GM19372 (cell line): ENCODE results near the gene PPP1R15A.
"Not testable (repeated sequence)": the region's sequence is repeated elsewhere in the genome, so short reads cannot be mapped to it uniquely, and the experiment has no call there.

Source experiments
- ATAC-seq: cut with Tn5 transposase; IDR thresholded peaks from one replicate; pipeline ENCODE4 v1.9.1; 2021; ENCODE audit warnings: mild to moderate bottlenecking, low read depth, moderate library complexity; ENCODE audit not compliant: unreplicated experiment

Gene PPP1R15A

DNA sequence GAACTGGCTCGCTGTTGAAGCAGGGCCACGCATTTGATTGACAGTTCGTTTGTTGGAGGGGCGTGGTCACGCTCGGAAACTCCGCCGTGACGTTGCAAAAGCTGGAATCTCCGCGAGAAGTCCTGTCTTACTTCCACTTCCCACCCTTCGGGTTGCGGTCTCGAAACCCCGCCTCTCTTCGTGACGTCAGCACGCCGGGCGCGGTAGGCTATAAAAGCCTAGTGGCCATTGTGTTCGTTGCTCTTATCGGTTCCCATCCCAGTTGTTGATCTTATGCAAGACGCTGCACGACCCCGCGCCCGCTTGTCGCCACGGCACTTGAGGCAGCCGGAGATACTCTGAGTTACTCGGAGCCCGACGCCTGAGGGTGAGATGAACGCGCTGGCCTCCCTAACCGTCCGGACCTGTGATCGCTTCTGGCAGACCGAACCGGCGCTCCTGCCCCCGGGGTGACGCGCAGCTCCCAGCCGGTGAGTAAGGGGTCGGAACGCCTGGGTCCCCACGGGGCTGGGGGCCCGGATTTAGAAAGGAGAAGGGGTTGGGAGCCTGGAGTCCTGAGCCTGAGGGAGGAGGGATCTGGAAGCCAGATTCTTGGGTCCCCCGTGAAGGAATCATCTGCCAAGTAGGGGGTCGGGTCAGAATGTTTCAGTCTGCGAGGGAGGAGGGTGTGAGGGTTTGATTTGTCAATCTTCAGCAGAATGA, at the start of gene PPP1R15A:
TSS of gene PPP1R15A (plus strand) at position 240 of the 702 bp plus-strand sequence. CDS start 813 bp downstream, outside the sequence.
- peak; percentile 46 for ATAC-seq

DNA sequence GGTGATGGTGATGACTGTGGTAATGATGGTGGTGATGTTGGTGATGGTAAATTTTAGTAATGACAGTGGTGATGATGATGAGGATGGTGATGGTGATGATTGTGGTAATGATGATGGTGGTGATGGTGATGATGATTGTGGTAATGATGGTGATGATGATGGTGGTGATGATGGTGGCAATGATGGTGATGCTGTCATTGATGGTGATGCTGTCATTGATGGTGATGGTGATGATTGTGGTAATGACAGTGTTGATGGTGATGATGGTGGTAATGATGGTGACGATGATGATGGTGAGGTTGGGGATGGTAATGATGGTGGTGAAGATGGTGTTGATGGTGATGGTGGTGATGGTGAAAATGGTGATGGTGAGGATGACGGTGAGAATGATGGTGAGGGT, 49.7 kb upstream of the PPP1R15A start:
- ATAC-seq: no peak

DNA sequence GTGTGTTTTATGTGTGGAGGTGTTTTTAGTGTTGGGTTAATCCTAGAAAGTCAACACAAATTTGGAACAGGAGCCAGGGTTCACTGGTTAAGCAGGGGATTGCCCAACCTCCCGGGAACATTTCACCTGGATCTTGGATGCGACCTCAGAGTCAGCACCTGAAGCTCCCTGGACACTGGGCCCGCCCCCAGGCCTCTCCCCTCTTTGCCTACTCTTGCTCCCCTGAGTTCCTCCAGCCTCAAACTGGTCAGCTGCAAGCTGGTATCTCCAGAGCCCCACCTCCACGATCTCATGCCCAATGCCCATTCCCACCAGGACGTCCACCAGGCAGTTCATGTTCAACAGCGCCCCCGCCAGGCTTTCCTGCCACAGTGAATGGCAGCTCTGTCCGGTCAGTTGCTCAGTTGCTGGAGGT, 45.6 kb upstream of the PPP1R15A start:
- no peak for ATAC-seq

DNA sequence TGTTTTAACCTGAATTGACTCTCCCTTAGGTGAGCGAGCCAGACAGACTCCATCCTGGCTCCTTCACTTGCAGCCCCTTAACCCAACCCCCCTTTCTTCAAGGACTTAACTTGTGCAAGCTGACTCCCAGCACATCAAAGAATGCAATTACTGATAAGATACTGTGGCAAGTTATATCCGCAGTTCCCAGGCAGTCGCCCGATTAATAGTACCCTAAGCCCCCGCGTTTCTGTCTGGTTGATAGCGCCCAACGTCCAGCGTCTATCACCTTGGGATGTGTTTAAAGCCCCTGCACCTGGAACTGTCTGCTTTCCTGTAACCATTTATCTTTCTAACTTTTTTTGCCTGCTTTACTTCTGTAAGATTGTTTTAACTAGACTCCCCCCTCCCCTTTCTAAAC, 42.1 kb upstream of the PPP1R15A start:
- ATAC-seq: no peak

DNA sequence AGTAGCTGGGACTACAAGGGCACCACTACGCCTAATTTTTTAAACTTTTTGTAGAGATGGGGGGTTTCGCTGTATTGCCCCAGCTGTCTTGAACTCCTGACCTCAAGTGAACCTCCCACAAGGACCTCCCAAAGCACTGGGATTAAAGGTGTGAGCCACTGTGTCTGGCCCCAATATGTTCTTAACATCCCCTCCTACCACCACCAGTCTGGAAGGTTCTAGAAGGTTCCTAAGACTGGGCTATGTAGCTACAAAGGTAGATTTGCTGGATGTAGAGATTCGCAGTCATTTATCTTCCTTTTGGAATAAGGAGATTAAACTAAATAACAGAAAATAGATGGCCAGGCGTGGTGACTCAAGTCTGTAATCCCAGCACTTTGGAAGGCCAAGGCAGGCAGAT, 41.3 kb upstream of the PPP1R15A start:
- no peak for ATAC-seq

DNA sequence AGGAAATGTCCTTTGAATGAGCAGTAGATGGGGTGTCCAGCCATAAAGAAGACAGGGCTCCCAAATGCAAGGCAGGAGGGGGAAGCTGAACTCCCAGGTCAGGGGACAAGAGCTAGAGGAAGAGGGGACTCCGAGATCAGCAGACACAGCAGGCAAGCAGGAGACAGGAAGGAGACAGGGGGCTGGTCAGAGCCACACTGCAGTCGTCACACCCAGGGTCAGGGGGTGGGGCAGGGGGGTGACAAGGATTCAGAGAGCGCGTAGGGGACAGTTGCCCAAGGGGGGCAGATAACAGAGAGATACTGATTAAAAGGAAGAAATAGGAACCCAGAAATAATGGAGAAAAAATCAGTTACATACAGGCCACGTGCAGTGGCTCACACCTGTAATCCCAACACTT, 39.2 kb upstream of the PPP1R15A start:
- no peak for ATAC-seq

DNA sequence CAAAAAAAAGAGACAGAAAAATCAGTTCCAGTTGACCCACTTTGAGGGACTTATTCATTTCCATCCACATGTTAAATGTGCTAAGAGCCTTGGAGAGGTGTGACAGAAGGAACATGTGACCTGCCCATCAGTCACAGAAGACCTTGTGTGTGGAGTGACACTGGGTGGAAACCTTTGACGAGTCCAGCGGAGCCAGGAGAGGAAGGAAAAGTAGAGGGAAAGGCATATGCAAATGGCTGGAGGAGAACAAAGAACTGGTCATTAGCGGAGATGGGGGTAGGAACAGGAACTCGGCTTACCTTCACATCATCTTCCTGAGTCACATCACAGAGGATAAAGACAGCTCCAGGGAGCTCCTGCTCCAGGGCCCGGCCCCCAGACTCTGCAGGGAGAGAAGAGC, 38.2 kb upstream of the PPP1R15A start:
- no peak for ATAC-seq

DNA sequence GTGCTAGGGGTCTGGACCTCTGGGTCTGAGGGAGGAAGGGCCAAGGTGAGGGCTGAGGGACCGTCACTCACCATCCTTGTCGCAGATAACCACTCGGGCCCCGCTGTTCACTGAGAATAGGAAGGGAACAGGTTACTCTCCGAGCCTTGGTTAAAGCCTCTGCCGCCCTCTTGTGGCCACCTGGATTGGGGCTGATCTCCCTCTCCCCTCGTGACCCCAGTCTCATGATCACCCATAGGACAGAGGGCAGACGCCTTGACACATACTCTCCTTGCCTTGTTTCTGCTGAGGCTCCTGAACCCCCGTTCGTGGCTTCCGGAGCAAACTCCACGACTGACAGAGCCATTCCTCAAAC, 36.5 kb upstream of the PPP1R15A start:
- no peak for ATAC-seq

DNA sequence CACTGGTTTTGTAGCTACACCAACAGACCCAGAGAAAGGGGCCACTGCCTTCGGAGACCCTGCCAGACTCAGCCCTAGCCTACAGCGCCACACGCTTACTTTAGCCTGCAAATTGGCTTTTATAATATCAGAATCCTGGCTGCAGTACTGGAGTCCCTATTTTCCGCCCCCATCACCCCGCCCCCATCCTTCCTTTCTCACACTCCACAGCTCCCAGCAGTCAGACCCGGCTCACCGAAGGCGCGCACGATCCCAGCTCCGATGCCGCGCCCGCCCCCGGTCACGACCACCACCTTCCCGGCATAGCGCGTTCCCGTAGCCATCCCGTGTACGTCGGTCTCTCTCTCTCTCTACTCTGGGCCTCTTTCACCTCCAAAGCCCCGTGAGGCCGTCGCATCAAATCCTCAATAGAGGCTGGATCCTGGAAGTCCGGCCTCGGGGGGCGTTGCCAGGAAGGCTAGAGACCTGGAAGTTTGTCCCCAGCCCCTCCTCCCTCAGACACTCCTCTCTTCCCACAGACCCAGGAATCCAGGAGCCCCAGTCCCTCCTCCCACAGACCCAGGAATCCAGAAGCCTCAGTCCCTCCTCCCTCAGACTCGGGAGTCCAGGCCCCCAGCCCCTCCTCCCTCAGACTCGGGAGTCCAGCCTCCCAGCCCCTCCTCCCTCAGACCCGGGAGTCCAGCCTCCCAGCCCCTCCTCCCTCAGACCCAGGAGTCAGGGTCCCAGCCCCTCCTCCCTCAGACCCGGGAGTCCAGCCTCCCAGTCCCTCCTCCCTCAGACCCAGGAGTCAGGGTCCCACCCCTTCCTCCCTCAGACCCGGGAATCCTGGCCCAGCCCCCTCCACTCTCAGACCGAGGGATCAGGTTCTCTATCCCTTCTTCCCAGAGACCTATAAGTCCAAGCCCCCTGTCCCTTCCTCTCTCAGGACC, 35.9 kb upstream of the PPP1R15A start, which contains the start of gene HSD17B14:
TSS of gene HSD17B14 (minus strand) at position 403 of the 929 bp plus-strand sequence. CDS start at position 323, 80 bp downstream.
- ATAC-seq: no peak

DNA sequence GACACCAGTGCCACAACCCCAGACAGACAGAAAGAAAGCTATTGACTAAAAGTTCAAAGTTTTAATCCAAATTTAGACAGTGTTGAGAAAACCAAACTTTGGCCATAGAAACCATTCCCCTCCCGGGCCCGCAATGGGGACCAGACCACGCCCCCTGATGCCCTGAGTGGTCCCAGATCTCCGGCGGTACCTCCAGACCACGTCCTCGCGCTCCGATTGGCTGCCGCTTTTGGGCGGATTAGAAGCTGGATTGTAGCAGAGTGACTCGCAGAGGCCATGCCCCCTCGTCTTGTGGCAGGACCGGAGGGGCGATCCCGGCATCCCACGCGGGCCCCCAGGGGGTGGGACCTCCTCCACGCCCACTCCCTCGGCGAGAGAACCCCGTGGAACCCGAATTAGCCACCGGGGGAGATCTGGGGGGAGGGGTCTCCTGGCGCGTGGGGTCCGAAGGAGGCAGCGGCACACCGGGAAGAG, 35.1 kb upstream of the PPP1R15A start:
- no peak for ATAC-seq

DNA sequence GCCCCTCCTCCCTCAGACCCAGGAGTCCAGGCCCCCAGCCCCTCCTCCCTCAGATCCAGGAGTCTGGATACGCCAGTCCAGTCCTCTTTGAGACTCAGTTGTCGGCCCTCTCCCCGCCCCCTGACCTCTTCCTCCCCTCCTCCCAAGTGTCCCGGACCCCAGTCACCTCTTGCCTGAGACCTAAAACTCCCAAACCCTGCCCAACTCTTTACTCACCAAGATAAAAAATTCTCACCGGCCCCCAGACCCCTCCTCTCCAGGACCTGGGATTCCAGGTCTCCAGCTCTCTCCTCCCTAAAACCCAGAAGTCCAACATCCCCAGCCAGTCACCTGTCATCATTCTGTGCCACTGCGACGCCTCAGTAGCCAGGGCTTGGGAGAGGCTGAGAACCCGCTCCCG, 34.5 kb upstream of the PPP1R15A start:
- no peak for ATAC-seq

DNA sequence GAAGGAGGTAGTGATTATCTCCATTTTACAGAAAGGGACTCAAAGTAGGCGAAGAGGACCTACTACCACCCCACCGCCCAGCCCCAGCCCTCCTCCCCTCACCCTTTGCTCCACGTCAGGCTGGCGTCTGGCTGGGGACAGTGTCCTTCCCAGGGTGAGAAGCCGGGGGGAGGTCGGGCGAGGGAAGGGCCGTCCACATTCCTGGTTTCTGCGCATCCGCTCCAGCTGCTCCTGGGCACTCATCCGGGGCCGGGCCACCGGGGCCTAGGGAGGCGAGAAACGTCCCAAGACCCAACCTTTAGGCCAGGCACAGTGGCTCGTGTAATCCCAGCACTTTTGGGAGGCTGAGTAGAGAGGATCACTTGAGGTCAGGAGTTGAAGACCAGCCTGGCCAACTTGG, 31.2 kb upstream of the PPP1R15A start:
- ATAC-seq: no peak

DNA sequence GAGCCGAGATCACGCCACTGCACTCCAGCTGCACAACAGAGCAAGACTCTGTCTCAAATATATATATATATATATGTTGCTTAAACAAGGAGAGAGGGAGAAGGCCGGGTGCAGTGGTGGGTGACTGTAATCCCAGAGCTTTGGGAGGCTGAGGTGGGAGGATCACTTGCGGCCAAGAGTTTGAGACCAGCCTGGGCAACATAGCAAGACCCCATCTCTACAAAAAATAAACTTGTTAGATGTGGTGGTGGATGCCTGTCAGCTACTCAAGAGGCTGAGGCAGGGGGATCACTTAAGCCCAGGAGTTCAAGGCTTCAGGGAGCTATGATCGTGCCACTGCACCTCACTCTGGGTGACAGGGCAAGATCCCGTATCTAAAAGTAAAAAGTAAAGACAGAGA, 30.6 kb upstream of the PPP1R15A start:
- no peak for ATAC-seq

DNA sequence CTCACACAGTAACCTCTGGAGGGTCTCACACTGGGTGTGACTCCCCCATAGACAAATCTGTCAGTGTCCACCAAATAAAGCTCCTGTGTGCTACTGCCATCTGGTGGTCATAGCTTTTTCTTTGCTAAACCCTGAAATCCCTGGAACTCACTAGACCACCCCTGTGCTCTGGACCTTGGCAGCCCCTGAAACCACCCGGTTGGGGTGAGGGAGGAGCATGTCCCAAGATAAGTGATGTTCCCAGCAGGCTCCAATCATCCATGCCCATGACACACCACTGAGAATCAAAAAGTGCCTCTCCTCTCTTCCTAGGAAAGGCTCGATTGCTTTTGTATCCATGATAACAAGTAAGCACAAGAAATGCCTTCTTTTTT, 29.4 kb upstream of the PPP1R15A start:
- no peak for ATAC-seq

DNA sequence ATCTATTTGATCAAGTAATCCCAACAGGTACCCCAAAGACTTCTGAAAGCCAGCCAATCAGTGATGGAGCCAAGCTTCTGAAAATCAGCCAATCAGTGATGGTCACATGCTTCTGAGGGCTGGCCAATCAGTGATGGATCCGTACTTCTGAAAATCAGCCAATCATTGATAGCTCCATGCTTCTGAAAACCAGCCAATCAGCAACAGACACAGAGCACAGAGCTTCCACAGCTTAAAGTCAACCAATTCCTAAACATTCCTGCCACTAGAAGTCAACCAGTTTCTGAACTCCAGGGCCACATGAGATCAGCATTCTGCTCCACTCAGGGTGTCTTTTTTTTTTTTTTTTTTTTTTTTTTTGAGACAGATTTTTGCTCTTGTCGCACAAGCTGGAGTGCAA, 27.7 kb upstream of the PPP1R15A start:
- no peak for ATAC-seq

DNA sequence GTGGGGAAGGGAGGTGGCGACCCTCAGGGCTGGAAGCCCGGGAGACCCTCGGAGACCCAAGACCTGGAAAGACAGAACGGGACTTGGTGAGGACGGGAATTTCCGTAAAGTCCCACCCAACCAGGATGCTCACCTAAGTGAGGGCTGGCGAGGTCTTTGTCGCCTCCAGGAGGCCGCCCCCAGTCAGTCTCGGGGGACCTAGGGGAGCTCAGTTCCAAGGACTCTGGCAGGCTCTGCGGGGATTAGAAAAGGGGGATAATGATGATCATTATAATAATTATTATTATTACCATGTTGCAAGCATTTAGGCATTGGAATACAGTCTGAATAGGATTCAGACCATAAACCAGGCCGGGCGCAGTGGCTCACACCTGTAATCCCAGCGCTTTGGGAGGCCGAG, 26.8 kb upstream of the PPP1R15A start:
- ATAC-seq: no peak

DNA sequence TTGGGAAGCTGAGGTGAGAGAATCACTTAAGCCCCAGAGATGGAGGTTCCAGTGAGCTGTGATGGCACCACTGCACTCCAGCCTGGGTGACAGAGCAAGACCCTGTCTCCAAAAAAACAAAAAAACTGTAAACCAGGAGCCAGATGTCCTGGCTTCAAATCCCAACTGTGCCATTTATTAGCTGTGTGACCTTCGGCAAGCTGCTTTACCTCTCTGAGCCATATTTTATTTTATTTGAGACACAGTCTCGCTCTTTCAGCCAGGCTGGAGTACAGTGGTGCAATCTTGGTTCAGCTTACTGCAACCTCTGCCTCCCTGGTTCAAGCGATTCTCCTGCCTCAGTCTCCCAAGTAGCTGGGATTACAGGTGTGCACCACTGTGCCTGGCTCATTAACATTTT, 25.6 kb upstream of the PPP1R15A start:
- not testable (repeated sequence) for ATAC-seq

DNA sequence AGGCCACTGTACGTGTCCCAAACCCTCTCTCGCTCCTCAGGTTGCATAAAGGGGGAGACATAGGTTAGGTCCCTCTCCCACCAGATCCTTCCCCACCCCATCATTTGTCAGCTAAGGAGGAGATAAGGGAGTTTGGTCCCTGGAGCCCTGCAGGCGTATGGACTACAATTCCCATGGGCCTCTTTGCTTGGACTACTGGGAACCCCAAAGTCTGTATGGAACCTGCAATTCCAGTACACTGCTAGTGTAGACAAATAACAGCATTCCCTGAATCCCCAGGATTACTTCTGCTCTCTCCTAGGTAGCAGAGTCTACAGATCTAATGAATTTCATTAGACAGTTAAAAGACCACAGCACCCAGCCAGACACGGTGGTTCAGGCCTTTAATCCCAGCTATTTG, 19.9 kb upstream of the PPP1R15A start:
- ATAC-seq: no peak

DNA sequence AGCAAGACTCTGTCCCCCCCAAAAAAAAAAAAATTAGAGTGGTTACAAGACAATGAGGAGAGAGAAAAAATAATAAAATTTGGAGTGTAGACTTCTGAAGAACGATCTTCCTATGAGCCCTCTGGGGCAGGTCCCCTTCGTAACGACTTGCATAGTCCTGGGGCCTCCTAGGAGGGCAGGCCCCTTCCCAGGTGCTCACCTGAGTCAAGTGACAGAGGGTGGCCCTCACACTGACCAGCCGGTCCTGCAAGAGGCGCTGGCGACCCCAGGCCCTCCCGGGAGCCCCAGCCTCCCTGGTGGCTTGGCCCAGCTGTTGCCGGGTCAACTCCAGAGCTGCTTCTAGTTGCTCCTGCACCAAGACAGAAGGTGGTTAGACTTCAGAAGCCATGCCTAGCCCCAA, 18.7 kb upstream of the PPP1R15A start:
- ATAC-seq: no peak

DNA sequence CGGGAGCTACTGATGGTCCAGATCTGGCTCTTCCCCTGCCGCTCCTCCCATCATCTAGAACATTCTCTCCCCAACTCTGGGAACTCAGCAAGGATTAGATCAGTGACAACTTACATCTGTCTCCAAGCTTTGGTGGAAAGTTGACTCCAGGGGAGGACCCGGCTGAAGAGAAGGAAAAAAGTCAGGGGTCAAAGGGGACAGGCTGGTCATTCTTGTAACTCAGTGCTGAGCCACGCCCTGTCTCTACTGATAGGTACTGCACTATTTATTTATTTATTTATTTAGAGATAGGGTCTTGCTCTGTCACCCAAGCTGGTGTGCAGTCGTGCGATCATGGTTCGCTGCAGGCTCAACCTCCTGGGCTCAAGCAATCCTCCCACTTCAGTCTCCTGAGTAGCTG, 18.1 kb upstream of the PPP1R15A start:
- ATAC-seq: no peak

DNA sequence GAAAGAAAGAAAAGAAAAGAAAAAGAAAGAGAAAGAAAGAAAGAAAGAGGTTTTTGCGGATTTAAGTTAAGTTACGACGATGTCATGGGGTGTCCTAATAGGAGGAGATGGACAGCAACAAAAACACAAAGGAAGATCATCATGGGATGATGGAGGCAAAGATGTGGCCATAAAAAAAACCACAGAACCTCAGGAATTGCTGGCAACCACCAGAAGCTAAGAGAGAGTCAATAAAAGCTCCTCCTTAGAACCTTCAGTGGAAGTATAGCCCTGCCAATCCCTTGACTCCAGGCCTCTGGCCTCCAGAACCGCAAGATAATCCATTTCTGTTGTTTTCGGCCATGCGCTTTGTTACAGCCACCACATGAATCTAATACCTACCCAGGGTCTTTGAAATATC, 15.3 kb upstream of the PPP1R15A start:
- no peak for ATAC-seq
